ENCODE results near the gene ZSCAN5C.

ZSCAN5C gene

GRCh38 chr19:56201973-56202372 lies at the start of gene ZSCAN5C:
Gene ZSCAN5C (plus strand): TSS chr19:56202273. CDS start chr19:56205914, 3,641 bp downstream.
- Mint-ChIP-seq H3K27me3 (peaks cover 2% of the 10 kb centered on the region), H3K36me3 (no peaks in the 10 kb centered on the region), H3K27ac (no peak within 1 kb of the TSS), H3K4me1 (no peaks in the 10 kb centered on the region), H3K4me3 (no peak within 1 kb of the TSS), H3K9me3 (no peaks in the 10 kb centered on the region)
- DNase-seq (ENCODE audit: low spot score in 2 of 2) (no peak), ATAC-seq (ENCODE audit: low read depth) (no peak)

GRCh38 chr19:56152644-56153043 lies 49.4 kb upstream of the ZSCAN5C start:
- ATAC-seq (ENCODE audit: low read depth) (no peak), DNase-seq (ENCODE audit: low spot score in 2 of 2) (no peak)
- Mint-ChIP-seq H3K27ac (no peak overlapping the region), H3K36me3 (peaks cover 24% of the 10 kb centered on the region), H3K4me1 (no peaks in the 10 kb centered on the region), H3K27me3 (no peaks in the 10 kb centered on the region), H3K4me3 (no peak overlapping the region), H3K9me3 (no peaks in the 10 kb centered on the region)

- H3K4me3 Mint-ChIP-seq: no peak overlapping the region
- H3K27ac Mint-ChIP-seq: peak overlapping the region; percentile 25
- ATAC-seq (ENCODE audit: low read depth): no peak
- H3K27me3 Mint-ChIP-seq: no peaks in the 10 kb centered on the region
- DNase-seq (ENCODE audit: low spot score in 2 of 2): no peak
- H3K9me3 Mint-ChIP-seq: no peaks in the 10 kb centered on the region
- peaks cover 22% of the 10 kb centered on the region for H3K36me3 Mint-ChIP-seq
- no peaks in the 10 kb centered on the region for H3K4me1 Mint-ChIP-seq
Measured at GRCh38 chr19:56153507-56153906, 48.6 kb upstream of the ZSCAN5C start.

GRCh38 chr19:56155124-56155687 lies 46.9 kb upstream of the ZSCAN5C start:
- peaks cover 3% of the 10 kb centered on the region for H3K9me3 Mint-ChIP-seq
- DNase-seq (ENCODE audit: low spot score in 2 of 2) (no peak), ATAC-seq (ENCODE audit: low read depth) (no peak)
- H3K4me3 Mint-ChIP-seq: no peak overlapping the region
- H3K36me3 Mint-ChIP-seq: peaks cover 20% of the 10 kb centered on the region
- peaks cover 6% of the 10 kb centered on the region for H3K4me1 Mint-ChIP-seq
- H3K27me3 Mint-ChIP-seq: no peaks in the 10 kb centered on the region
- no peak overlapping the region for H3K27ac Mint-ChIP-seq

GRCh38 chr19:56156768-56157167 lies 45.3 kb upstream of the ZSCAN5C start:
- no peak overlapping the region for H3K4me3 Mint-ChIP-seq
- H3K27me3 Mint-ChIP-seq: no peaks in the 10 kb centered on the region
- H3K9me3 Mint-ChIP-seq: peaks cover 3% of the 10 kb centered on the region
- DNase-seq (ENCODE audit: low spot score in 2 of 2) (no peak), ATAC-seq (ENCODE audit: low read depth) (no peak)
- H3K27ac Mint-ChIP-seq: no peak overlapping the region
- peaks cover 6% of the 10 kb centered on the region for H3K4me1 Mint-ChIP-seq
- peaks cover 22% of the 10 kb centered on the region for H3K36me3 Mint-ChIP-seq

GRCh38 chr19:56158170-56158757 lies 43.8 kb upstream of the ZSCAN5C start:
- peaks cover 10% of the 10 kb centered on the region for H3K4me1 Mint-ChIP-seq
- peaks cover 22% of the 10 kb centered on the region for H3K36me3 Mint-ChIP-seq
- DNase-seq (ENCODE audit: low spot score in 2 of 2): no peak

GRCh38 chr19:56159009-56159559 lies 43.0 kb upstream of the ZSCAN5C start:
- Mint-ChIP-seq H3K27me3 (peaks cover 2% of the 10 kb centered on the region), H3K9me3 (peaks cover 3% of the 10 kb centered on the region), H3K27ac (no peak overlapping the region), H3K36me3 (peaks cover 16% of the 10 kb centered on the region), H3K4me3 (no peak overlapping the region), H3K4me1 (peaks cover 10% of the 10 kb centered on the region)
- no peak for DNase-seq (ENCODE audit: low spot score in 2 of 2)
- ATAC-seq (ENCODE audit: low read depth): no peak

More at GRCh38 chr19:56158170-56158757, 43.8 kb upstream of the ZSCAN5C start:
- no peak overlapping the region for H3K4me3 Mint-ChIP-seq
- ATAC-seq (ENCODE audit: low read depth): no peak
- peaks cover 3% of the 10 kb centered on the region for H3K9me3 Mint-ChIP-seq
- no peak overlapping the region for H3K27ac Mint-ChIP-seq
- H3K27me3 Mint-ChIP-seq: peaks cover 1% of the 10 kb centered on the region

GRCh38 chr19:56159622-56160271 lies 42.3 kb upstream of the ZSCAN5C start:
- H3K9me3 Mint-ChIP-seq: peaks cover 3% of the 10 kb centered on the region
- DNase-seq (ENCODE audit: low spot score in 2 of 2): no peak
- ATAC-seq (ENCODE audit: low read depth): no peak
- peaks cover 16% of the 10 kb centered on the region for H3K36me3 Mint-ChIP-seq
- peaks cover 2% of the 10 kb centered on the region for H3K27me3 Mint-ChIP-seq
- H3K4me1 Mint-ChIP-seq: peaks cover 10% of the 10 kb centered on the region
- no peak overlapping the region for H3K4me3 Mint-ChIP-seq
- H3K27ac Mint-ChIP-seq: no peak overlapping the region

- no peak for ATAC-seq (ENCODE audit: low read depth)
- peaks cover 3% of the 10 kb centered on the region for H3K9me3 Mint-ChIP-seq
Measured at GRCh38 chr19:56161534-56161933, 40.5 kb upstream of the ZSCAN5C start.

GRCh38 chr19:56162258-56162657 lies 39.8 kb upstream of the ZSCAN5C start:
- peak; percentile 26 for ATAC-seq (ENCODE audit: low read depth)

More at GRCh38 chr19:56161534-56161933, 40.5 kb upstream of the ZSCAN5C start:
- no peak overlapping the region for H3K27ac Mint-ChIP-seq
- H3K4me1 Mint-ChIP-seq: peaks cover 10% of the 10 kb centered on the region
- H3K36me3 Mint-ChIP-seq: peaks cover 16% of the 10 kb centered on the region
- H3K4me3 Mint-ChIP-seq: no peak overlapping the region
- peaks cover 5% of the 10 kb centered on the region for H3K27me3 Mint-ChIP-seq
- no peak for DNase-seq (ENCODE audit: low spot score in 2 of 2)

GRCh38 chr19:56163097-56163496 lies 39.0 kb upstream of the ZSCAN5C start:
- H3K27me3 Mint-ChIP-seq: peaks cover 7% of the 10 kb centered on the region
- peaks cover 10% of the 10 kb centered on the region for H3K4me1 Mint-ChIP-seq
- ATAC-seq (ENCODE audit: low read depth) (no peak), DNase-seq (ENCODE audit: low spot score in 2 of 2) (no peak)
- H3K4me3 Mint-ChIP-seq: no peak overlapping the region
- H3K9me3 Mint-ChIP-seq: peaks cover 3% of the 10 kb centered on the region
- H3K27ac Mint-ChIP-seq: no peak overlapping the region
- H3K36me3 Mint-ChIP-seq: peaks cover 16% of the 10 kb centered on the region

More at GRCh38 chr19:56162258-56162657, 39.8 kb upstream of the ZSCAN5C start:
- no peak for DNase-seq (ENCODE audit: low spot score in 2 of 2)
- Mint-ChIP-seq H3K9me3 (peaks cover 3% of the 10 kb centered on the region), H3K27ac (no peak overlapping the region), H3K27me3 (peaks cover 7% of the 10 kb centered on the region), H3K36me3 (peaks cover 16% of the 10 kb centered on the region), H3K4me1 (peaks cover 10% of the 10 kb centered on the region), H3K4me3 (no peak overlapping the region)

GRCh38 chr19:56167064-56167578 lies 35.0 kb upstream of the ZSCAN5C start:
- H3K4me1 Mint-ChIP-seq: peaks cover 5% of the 10 kb centered on the region
- ATAC-seq (ENCODE audit: low read depth) (no peak), DNase-seq (ENCODE audit: low spot score in 2 of 2) (no peak)
- H3K9me3 Mint-ChIP-seq: no peaks in the 10 kb centered on the region
- no peaks in the 10 kb centered on the region for H3K36me3 Mint-ChIP-seq
- peaks cover 13% of the 10 kb centered on the region for H3K27me3 Mint-ChIP-seq
- no peak overlapping the region for H3K4me3 Mint-ChIP-seq
- no peak overlapping the region for H3K27ac Mint-ChIP-seq

GRCh38 chr19:56170261-56170660 lies 31.8 kb upstream of the ZSCAN5C start:
- H3K9me3 Mint-ChIP-seq: no peaks in the 10 kb centered on the region
- no peak overlapping the region for H3K4me3 Mint-ChIP-seq
- no peaks in the 10 kb centered on the region for H3K36me3 Mint-ChIP-seq
- ATAC-seq (ENCODE audit: low read depth) (no peak), DNase-seq (ENCODE audit: low spot score in 2 of 2) (no peak)
- peaks cover 4% of the 10 kb centered on the region for H3K4me1 Mint-ChIP-seq
- H3K27me3 Mint-ChIP-seq: peaks cover 14% of the 10 kb centered on the region
- H3K27ac Mint-ChIP-seq: no peak overlapping the region

- Mint-ChIP-seq H3K4me3 (no peak overlapping the region), H3K4me1 (peaks cover 4% of the 10 kb centered on the region), H3K9me3 (no peaks in the 10 kb centered on the region), H3K27me3 (peaks cover 17% of the 10 kb centered on the region), H3K36me3 (no peaks in the 10 kb centered on the region), H3K27ac (no peak overlapping the region)
- ATAC-seq (ENCODE audit: low read depth): no peak
- no peak for DNase-seq (ENCODE audit: low spot score in 2 of 2)
Measured at GRCh38 chr19:56174086-56174485, 28.0 kb upstream of the ZSCAN5C start.
